Measurements from ENCODE around the gene MCRIP2. TPM values are rescaled to one million over a fixed set of nuclear protein-coding genes. Genes with fewer than 3 reads are reported as not detected.

The MCRIP2 gene
- total RNA-seq, 6 donors from 2014 or later = 34.9 to 85.7 (median 53.3) TPM

DNA sequence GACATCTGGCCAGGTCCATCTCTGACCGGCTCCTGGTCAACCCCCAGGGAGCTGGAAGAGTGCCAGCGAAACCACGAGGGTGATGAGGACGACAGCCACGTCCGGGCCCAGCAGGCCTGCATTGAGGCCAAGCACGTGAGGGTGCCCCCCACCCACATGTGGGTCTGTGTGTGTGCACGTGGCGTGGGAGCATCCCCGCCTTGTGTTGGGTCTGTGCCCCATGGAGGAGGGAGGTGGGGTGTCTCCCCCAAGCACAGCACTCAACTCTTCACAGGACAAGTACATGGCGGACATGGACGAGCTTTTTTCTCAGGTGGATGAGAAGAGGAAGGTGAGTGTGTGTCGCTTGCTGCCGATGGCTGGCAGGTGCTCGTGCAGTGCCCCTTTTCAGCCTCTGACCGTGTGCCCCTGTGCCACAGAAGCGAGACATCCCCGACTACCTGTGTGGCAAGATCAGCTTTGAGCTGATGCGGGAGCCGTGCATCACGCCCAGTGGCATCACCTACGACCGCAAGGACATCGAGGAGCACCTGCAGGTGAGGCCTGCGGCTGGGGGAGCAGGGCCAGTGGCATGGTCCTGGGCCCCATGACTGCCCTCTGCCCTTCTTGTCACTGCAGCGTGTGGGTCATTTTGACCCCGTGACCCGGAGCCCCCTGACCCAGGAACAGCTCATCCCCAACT is 40.3 kb downstream of the MCRIP2 start:
- ATAC-seq (ENCODE audit: low FRiP score in 2 of 2) (no peak), DNase-seq (peak in 1 of 2 donors; percentile 71)
- peak overlapping the region in 1 of 4 donors; percentile 91 for H3K4me3 ChIP-seq
- H3K27ac ChIP-seq = no peak overlapping the region
- WGBS, 2 donors = 74 to 78% methylated on average over 20 to 28 of the region's 28 CpGs
- no peaks in the 10 kb centered on the region for H3K9me3 ChIP-seq
- TF ChIP-seq, protein P1, sequence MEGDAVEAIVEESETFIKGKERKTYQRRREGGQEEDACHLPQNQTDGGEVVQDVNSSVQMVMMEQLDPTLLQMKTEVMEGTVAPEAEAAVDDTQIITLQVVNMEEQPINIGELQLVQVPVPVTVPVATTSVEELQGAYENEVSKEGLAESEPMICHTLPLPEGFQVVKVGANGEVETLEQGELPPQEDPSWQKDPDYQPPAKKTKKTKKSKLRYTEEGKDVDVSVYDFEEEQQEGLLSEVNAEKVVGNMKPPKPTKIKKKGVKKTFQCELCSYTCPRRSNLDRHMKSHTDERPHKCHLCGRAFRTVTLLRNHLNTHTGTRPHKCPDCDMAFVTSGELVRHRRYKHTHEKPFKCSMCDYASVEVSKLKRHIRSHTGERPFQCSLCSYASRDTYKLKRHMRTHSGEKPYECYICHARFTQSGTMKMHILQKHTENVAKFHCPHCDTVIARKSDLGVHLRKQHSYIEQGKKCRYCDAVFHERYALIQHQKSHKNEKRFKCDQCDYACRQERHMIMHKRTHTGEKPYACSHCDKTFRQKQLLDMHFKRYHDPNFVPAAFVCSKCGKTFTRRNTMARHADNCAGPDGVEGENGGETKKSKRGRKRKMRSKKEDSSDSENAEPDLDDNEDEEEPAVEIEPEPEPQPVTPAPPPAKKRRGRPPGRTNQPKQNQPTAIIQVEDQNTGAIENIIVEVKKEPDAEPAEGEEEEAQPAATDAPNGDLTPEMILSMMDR (IDR thresholded peaks at IDR 0.05) = no peak
- no peak for TF ChIP-seq EP300 (IDR thresholded peaks at IDR 0.05)
- TF ChIP-seq POLR2A (IDR thresholded peaks at IDR 0.05) = no peak
- no peak for TF ChIP-seq POLR2AphosphoS5 (IDR thresholded peaks at IDR 0.05)
- peaks cover 8 to 32% (median 21%) of the 10 kb centered on the region in 4 donors for H3K36me3 ChIP-seq
- peaks cover 43 to 73% (median 51%) of the 10 kb centered on the region in 4 donors for H3K4me1 ChIP-seq
- H3K27me3 ChIP-seq = no peaks in the 10 kb centered on the region

DNA sequence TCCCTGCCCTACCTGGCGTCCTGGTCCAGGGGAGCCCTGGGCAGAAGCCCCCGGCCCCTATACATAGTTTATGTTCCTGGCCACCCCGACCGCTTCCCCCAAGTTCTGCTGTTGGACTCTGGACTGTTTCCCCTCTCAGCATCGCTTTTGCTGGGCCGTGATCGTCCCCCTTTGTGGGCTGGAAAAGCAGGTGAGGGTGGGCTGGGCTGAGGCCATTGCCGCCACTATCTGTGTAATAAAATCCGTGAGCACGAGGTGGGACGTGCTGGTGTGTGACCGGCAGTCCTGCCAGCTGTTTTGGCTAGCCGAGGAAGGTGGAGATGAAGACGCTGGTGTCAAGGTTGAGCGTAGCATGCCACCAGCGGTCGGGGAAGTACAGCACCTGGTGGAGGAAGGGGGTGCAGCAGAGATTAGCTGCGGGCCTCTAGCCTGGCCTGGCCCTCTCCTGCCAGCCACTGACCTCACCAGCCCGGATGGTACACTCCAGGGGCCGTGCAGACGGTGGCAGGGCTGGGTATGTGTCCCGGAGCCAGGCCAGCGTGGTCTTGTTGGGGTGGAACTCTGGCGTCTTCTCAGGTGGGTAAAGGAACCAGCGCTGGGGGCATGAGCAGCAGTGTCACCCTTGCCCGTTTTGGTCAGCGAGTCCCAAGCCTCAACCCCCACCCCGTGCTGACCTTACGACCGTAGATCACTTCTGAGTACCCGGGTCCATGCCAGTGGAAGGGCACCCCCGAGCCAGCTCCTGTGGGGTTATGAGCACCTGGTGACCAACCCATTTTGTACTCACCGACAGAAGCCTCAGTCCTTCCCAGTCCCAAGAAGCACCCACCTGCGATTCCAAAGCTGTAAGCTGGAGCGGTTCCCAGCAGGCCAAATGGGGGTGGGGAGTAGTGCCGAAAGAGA is 41.1 kb downstream of the MCRIP2 start:
- no peaks in the 10 kb centered on the region for H3K27me3 ChIP-seq
- H3K4me3 ChIP-seq = peak overlapping the region in 1 of 4 donors; percentile 69
- 88 to 91% methylated on average over 27 to 36 of the region's 36 CpGs for WGBS, 2 donors
- peak in 1 of 2 donors; percentile 65 for DNase-seq
- TF ChIP-seq EP300 (IDR thresholded peaks at IDR 0.05) = no peak
- TF ChIP-seq POLR2AphosphoS5 (IDR thresholded peaks at IDR 0.05) = no peak
- no peak for TF ChIP-seq POLR2A (IDR thresholded peaks at IDR 0.05)
- H3K4me1 ChIP-seq = peaks cover 43 to 69% (median 51%) of the 10 kb centered on the region in 4 donors
- H3K27ac ChIP-seq = no peak overlapping the region
- no peaks in the 10 kb centered on the region for H3K9me3 ChIP-seq
- no peak for ATAC-seq (ENCODE audit: low FRiP score in 2 of 2)
- H3K36me3 ChIP-seq = peaks cover 8 to 39% (median 23%) of the 10 kb centered on the region in 4 donors

DNA sequence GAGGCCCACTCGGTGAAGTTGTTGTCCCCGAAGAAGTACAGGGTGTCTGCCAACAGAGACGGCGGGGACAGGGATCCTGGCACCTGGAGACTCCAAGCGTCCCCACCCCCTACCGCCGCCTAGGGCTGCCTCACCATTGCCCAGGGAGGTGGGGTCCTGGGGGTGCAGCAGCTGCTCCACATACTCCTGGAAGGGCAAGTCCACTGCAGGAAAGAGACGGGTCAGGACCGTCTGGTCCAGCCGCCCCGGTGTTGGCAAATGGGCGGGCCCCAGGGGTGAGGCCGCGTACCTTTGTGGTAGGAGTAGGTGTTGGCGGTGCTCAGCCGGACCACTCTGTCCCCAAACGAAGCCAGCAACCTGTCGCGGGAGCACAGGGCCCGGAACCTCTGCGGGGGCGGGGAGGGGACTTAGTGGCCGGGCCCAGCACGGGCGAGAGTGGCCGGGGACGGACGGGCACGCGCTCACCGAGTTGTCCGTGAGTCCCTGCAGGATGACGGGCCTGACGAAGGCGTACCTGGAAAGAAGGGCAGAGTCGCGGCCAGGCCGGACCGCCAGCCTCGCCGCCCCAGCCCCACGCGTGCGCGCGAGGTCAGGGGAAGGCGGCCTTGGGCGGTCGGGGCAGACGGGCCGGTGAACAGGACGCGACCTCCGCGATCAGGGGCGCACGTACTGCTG is 41.9 kb downstream of the MCRIP2 start:
- WGBS, 2 donors = 33 to 43% methylated on average over 16 to 20 of the region's 57 CpGs
- ATAC-seq (ENCODE audit: low FRiP score in 2 of 2) = no peak
- no peak for TF ChIP-seq POLR2AphosphoS5 (IDR thresholded peaks at IDR 0.05)
- no peak for TF ChIP-seq POLR2A (IDR thresholded peaks at IDR 0.05)
- TF ChIP-seq, protein P1 (IDR thresholded peaks at IDR 0.05) = no peak
- no peak for TF ChIP-seq EP300 (IDR thresholded peaks at IDR 0.05)
- Histone ChIP-seq H3K27ac (peak overlapping the region; percentile 67 to 86 (median 82)), H3K4me3 (peak overlapping the region; percentile 69 to 84 (median 77)), H3K9me3 (no peaks in the 10 kb centered on the region), H3K36me3 (peaks cover 8 to 39% (median 23%) of the 10 kb centered on the region in 4 donors), H3K27me3 (no peaks in the 10 kb centered on the region), H3K4me1 (peaks cover 43 to 73% (median 53%) of the 10 kb centered on the region in 4 donors)
- no peak for DNase-seq

DNA sequence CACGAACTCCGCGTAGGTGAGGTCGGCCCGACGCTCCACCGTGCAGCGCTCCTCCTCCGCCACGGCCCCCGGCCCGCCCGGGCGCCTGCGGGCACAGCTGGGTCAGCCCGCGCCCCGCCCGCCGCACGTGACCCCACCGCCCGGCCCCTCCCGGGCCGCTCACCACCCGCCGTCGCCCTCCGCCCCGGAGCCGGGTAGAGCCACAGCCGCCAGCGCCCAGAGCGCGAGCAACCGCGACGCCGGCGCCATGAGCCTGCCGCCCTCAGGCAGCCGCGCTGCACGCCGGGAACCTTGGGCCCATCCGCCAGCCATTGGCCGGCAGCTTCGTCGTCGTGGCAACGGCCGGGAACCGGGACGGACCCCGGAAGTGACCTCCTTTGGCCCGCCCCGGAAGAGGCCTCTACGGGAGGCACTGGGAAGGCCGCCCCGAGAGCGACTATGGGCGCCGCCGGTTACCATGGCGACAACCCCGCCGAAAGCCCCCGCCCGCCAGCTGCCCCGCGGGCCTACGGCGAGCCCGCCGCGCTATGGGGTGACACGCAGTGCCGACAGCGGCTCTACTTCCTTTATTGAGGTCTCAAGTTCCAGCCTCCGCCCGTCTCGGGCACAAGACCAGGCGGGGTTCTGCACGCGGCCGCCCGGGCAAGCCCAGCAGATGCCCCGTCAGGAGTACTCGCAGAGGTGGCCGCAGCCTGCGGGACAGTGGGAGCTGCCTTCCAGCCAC is 42.6 kb downstream of the MCRIP2 start, which contains the start of gene JMJD8:
Gene JMJD8, minus strand, starts transcription at position 264 of the 724 bp plus-strand sequence. Its CDS starts 15 bp downstream, at position 249.
- Histone ChIP-seq H3K27me3 (no peaks in the 10 kb centered on the region), H3K4me1 (peaks cover 47 to 76% (median 57%) of the 10 kb centered on the region in 4 donors), H3K36me3 (peaks cover 8 to 39% (median 23%) of the 10 kb centered on the region in 4 donors), H3K27ac (peak within 1 kb of the TSS; percentile 67 to 86 (median 82)), H3K4me3 (peak within 1 kb of the TSS; percentile 69 to 84 (median 77)), H3K9me3 (no peaks in the 10 kb centered on the region)
- peak; percentile 75 to 82 for TF ChIP-seq POLR2AphosphoS5 (IDR thresholded peaks at IDR 0.05)
- peak in 1 of 4 donors; percentile 74 for TF ChIP-seq POLR2A (IDR thresholded peaks at IDR 0.05)
- no peak for TF ChIP-seq EP300 (IDR thresholded peaks at IDR 0.05)
- TF ChIP-seq, protein P1 (IDR thresholded peaks at IDR 0.05) = peak in 1 of 6 experiments; percentile 29
- DNase-seq (peak; percentile 98), ATAC-seq (ENCODE audit: low FRiP score in 2 of 2) (peak; percentile 85 to 86)
- WGBS, 2 donors = 0 to 5% methylated on average over 12 to 41 of the region's 91 CpGs

Measured in upper lobe of left lung (tissue), 6 donors.